Progenitor cell of endocrine pancreas (in vitro differentiated cells): ENCODE measurements around the gene MTCL1. TPM values are rescaled to one million over a fixed set of nuclear protein-coding genes. Genes with fewer than 3 reads are reported as not detected.

ENCODE experiments used
- DNase-seq: peaks from one replicate; pipeline ENCODE4 v3.0.0; 2021; ENCODE audit warnings: low spot score; ENCODE audit not compliant: unreplicated experiment
- H3K27ac Mint-ChIP-seq: 2 replicates; pipeline ENCODE4 v1.8.0; 2021; ENCODE audit warnings: mild to moderate bottlenecking, moderate library complexity, mixed read lengths
- H3K27me3 Mint-ChIP-seq: 2 replicates; pipeline ENCODE4 v1.8.0; 2021; ENCODE audit warnings: mixed read lengths
- H3K36me3 Mint-ChIP-seq: 2 replicates; pipeline ENCODE4 v1.8.0; 2022; ENCODE audit warnings: mixed read lengths; ENCODE audit not compliant: insufficient read depth
- H3K4me1 Mint-ChIP-seq: 2 replicates; pipeline ENCODE4 v1.8.0; 2021; ENCODE audit warnings: low read depth, mixed read lengths
- H3K4me3 Mint-ChIP-seq: 2 replicates; pipeline ENCODE4 v1.8.0; 2021; ENCODE audit warnings: low read depth, mild to moderate bottlenecking, moderate library complexity, mixed read lengths
- H3K9me3 Mint-ChIP-seq: 2 replicates; pipeline ENCODE4 v1.8.0; 2021; ENCODE audit warnings: low read depth, mixed read lengths
- CTCF ChIP-seq: fragments of 200-600 bp; sonication (generic); IDR thresholded peaks from one replicate; pipeline ENCODE4 v1.5.0; 2021; ENCODE audit warnings: antibody characterized with exemption, mild to moderate bottlenecking; ENCODE audit not compliant: unreplicated experiment
- total RNA-seq: library from RNA; stranded (reverse); gene quantifications from 2 replicates; pipeline ENCODE4 v1.2.1, GENCODE V29; 2021

MTCL1 gene
- total RNA-seq, 1 donor from 2014 or later: 81.5 TPM

GRCh38 chr18:8703092-8703709, 2.2 kb upstream of the MTCL1 start:
- TF ChIP-seq CTCF: no peak
- H3K4me3 Mint-ChIP-seq: no peak overlapping the region
- H3K27ac Mint-ChIP-seq: no peak overlapping the region
- H3K27me3 Mint-ChIP-seq: peaks cover 25% of the 10 kb centered on the region
- peaks cover 2% of the 10 kb centered on the region for H3K36me3 Mint-ChIP-seq
- DNase-seq: no peak
- no peaks in the 10 kb centered on the region for H3K9me3 Mint-ChIP-seq
- peaks cover 22% of the 10 kb centered on the region for H3K4me1 Mint-ChIP-seq

- peak overlapping the region; percentile 27 for H3K27ac Mint-ChIP-seq
- H3K9me3 Mint-ChIP-seq: no peaks in the 10 kb centered on the region
- no peak for DNase-seq
- H3K27me3 Mint-ChIP-seq: peaks cover 25% of the 10 kb centered on the region
- peaks cover 2% of the 10 kb centered on the region for H3K36me3 Mint-ChIP-seq
- H3K4me1 Mint-ChIP-seq: peaks cover 28% of the 10 kb centered on the region
- no peak for TF ChIP-seq CTCF
- H3K4me3 Mint-ChIP-seq: peak overlapping the region; percentile 82
Observed at GRCh38 chr18:8703781-8704301, 1.5 kb upstream of the MTCL1 start.

- H3K4me1 Mint-ChIP-seq: peaks cover 31% of the 10 kb centered on the region
- H3K4me3 Mint-ChIP-seq: peak overlapping the region; percentile 82
- peak; percentile 84 for DNase-seq
- H3K36me3 Mint-ChIP-seq: peaks cover 2% of the 10 kb centered on the region
- H3K27me3 Mint-ChIP-seq: peaks cover 24% of the 10 kb centered on the region
- no peaks in the 10 kb centered on the region for H3K9me3 Mint-ChIP-seq
- H3K27ac Mint-ChIP-seq: peak overlapping the region; percentile 89
- no peak for TF ChIP-seq CTCF
Observed at GRCh38 chr18:8704361-8705237, 757 bp upstream of the MTCL1 start.

- no peak overlapping the region for H3K27ac Mint-ChIP-seq
- H3K36me3 Mint-ChIP-seq: peaks cover 3% of the 10 kb centered on the region
- peaks cover 36% of the 10 kb centered on the region for H3K4me1 Mint-ChIP-seq
Observed at GRCh38 chr18:8705961-8706790, 820 bp downstream of the MTCL1 start.

More at GRCh38 chr18:8705961-8706790, 820 bp downstream of the MTCL1 start:
- Mint-ChIP-seq H3K27me3 (peaks cover 17% of the 10 kb centered on the region), H3K4me3 (peak overlapping the region; percentile 99), H3K9me3 (no peaks in the 10 kb centered on the region)
- no peak for TF ChIP-seq CTCF
- DNase-seq: no peak
